ENCODE data around the gene RGL1.

- TF ChIP-seq CTCF (conservative IDR thresholded peaks at IDR 0.05; ENCODE audit: low read length) (no peak), EZH2phosphoT487 (IDR thresholded peaks at IDR 0.05; ENCODE audit: borderline replicate concordance) (no peak)
Measured at GRCh38 chr1:183954496-183954895, 149.6 kb downstream of the RGL1 start.
